NCI-H2029 (cell line): ENCODE results near the gene SULT6B1.
A peak's percentile ranks its signal among the peaks of the same experiment; 100 is the strongest.
"Not testable (repeated sequence)": the region's sequence is repeated elsewhere in the genome, so short reads cannot be mapped to it uniquely, and the experiment has no call there.

Source experiments
- DNase-seq: peaks from one replicate; lab custom pipeline; 2025; lab: John Stamatoyannopoulos, UW

The SULT6B1 gene

DNA sequence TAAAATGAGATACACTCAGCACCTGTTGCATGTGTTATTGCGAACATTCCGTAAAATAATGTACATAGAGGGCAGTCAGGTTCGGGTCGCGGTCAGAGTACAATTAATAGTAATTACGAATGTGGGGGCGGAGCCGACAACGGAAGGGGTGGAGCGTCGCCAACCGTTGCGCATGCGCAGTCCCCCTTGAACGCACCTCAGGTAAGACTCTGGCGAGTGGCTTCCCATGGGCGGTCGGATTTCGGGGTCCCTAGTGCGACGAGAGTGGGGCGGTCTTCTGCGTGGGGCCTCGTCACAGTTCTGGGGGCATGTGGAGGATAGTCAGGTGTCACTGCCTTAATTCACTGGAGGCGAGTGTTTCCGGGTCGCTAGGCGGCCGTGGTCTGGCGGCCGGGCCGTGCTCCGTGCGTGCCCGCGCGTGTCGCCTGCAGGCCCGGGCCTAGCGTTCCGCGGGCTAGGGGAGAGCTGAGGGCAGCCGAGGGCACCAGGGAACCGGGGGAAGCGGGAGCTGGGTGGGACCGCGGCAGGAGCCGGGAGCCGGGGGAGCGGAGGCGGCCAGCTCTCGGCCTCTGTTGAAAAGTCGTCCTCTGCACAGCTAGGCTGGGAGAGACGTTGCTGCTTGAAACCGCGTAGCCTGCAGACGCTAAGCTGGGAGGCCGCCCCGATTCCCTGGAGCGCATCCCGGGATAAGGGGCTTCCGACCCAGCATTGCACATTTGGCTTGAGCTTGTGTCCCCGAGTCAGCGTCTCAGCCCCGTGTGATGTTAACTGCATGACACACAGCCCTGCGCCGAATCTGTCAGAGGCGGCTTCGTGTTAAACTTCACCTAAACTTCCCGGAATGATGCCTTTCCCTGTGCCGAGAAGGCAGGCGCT is 8.1 kb upstream of the SULT6B1 start, which contains the start of gene CEBPZOS:
TSS of gene CEBPZOS (plus strand) at position 177 of the 876 bp plus-strand sequence. CDS start 3,209 bp downstream, outside the sequence.
- peak; percentile 46 for DNase-seq

DNA sequence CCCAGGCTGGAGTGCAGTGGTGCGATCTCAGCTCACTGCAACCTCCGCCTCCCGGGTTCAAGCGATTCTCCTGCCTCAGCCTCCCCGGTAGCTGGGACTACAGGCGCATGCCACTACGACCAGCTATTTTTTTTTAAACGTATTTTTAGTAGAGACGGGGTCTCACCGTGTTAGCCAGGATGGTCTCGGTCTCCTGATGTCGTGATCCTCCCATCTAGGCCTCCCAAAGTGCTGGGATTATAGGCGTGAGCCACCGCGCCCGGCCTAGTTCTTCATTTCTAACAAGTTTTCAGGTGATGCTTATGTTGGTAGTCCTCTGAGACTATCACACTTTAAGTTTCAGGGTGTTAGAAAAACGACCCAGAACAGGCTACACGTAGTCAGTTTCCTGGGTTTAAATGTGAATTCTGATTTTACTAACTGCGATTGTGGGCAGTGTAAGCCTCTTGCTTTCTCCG is 7.4 kb upstream of the SULT6B1 start:
- not testable (repeated sequence) for DNase-seq

DNA sequence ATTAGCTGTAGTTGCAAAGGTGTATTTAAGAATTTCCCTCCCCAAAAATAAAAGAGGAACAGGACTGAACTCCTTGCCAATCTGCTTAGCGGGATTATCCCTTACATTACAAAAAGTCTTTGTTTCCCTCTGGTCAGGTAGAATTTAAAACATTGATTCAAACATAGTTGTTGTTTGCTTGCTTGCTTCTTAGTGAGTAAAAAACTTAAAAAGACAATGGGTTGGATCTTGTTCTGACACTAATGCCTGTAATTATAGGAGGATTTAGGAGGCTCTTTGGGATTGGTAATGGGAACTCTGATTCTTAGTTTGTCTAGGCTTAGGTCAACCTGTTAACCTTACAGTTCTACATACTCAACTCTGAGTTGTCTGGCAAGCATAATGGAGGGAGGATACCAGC is 4.1 kb upstream of the SULT6B1 start:
- DNase-seq: no peak

DNA sequence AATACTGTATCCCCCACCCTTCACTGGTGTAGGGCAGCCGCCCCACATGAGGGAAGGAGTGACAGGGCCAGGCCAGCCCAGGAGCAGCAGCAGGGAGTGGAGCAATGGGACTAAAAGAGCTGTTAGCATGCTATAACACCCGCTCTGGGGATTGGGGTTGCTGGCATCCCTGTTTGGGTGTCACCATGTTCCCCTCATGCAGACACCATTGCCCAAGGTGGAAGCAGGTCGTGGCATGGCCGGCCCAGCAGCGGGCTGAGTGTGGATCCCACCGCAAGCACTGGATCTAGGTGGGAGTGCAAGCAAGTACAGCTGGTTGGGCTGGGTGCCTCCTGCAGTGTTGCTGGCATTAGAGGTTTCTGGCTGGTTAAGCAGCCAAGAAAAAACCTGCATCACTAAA is 3.3 kb upstream of the SULT6B1 start:
- DNase-seq: no peak

DNA sequence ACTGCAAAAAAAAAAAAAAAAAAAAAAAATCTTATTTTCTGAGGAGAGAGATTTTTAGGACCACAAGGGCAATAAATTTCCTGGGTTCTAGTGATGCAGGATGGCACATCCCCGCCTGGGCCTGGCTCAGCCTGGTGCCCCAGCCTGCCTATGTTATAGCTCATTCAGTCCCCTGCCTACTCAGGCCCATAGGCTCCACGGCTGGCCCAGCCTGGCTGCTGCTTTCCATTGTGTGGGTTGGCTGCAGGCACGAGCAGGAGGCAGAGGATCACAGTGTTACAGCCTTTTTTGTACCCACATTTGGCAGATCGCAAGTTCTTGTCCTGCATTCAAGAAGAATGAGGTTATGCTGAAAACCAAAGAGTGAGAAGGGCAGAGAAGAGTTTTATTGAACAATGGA is 2.8 kb upstream of the SULT6B1 start:
- DNase-seq: no peak

DNA sequence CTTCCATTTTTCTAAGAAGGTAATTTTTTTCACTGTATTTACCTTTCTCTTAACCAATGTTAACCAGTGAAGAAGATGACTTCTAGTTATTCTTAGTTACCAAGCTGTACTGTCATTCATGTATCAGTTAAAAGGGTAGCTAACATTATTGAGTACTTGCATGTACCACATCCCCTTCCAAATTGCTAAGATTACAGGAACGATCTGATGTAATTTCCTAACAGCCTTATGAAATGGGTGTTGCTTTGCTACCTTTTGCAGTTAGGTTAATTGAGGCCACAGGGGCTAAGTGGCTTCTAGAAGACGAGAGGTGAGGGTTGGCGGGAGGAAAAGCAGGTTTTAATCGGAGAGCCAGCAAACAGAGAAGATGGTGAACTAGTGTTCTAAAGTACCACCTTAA is 1.8 kb upstream of the SULT6B1 start:
- DNase-seq: no peak

DNA sequence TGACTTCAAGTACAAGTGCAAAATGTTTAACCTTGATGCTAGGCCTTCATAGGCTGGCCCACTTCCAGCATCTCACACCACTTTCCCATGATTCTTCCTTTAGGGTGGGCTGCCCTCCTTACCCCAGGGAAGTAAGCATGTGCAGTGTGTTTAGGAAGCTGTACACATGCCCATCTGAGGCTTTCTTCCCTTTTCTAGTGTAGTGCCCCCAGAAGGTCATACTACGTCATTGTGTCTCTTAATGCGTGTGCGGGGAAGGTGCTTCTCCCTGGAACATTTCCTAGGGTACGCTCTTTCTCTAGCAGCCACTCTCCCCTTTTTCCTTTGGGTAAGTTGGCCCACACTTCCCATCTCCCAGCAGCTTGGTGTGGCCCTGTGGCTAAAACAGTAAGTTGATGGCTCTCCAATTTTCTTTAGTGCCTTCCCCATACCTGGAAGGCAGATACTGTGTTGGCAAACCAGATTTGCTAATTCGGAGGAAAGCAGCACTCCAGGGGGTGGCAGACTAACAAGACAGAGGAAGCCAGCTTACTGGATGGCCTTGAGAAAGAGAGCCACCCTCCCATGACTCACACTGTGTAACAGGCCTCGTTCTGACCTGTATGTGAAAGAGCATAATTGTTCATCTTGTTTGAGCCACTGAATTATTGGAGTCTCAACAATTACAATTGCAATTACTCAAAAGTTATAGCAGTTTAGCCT is 1.1 kb upstream of the SULT6B1 start:
- no peak for DNase-seq

DNA sequence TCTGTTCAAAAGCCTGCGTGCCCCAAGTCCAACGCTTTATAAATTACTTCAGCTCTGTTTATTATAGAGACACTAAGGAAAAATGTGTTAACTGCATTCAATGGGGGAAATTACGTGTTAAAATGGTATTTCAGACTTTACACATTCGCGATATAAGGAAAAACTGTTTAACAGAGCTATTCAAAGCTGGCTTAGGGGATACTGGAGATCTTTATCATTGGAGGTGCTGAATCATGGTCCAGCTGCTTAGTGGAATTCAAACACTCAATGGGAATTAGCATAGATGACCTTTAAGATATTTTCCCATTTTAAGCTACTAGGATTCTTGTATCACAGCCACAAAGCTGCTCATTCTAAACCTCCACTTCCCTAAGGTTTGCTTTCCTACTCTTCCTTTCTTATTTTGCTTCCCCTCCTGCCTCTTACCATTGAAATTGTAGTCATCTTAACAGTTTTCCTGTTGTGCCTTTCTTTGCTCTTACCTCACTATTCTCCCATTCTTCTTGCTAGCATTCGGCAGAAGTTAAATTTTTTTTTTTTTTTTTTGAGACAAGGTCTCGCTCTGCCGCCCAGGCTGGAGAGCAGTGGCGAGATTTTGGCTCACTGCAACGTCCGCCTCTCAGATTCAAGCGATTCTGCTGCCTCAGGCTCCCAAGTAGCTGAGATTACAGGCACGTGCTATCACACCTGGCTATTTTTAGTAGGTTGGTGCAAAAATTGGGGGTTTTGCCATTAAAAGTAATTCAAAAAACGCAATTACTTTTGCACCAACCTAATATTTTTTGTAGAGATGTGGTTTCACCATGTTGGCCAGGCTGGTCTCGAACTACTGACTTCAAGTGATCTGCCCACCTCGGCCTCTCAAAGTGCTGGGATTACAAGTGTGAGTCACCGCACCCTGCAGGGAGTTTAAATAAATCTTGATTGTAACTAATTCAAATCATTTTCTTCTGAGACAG is 6.5 kb downstream of the SULT6B1 start:
- DNase-seq: no peak

DNA sequence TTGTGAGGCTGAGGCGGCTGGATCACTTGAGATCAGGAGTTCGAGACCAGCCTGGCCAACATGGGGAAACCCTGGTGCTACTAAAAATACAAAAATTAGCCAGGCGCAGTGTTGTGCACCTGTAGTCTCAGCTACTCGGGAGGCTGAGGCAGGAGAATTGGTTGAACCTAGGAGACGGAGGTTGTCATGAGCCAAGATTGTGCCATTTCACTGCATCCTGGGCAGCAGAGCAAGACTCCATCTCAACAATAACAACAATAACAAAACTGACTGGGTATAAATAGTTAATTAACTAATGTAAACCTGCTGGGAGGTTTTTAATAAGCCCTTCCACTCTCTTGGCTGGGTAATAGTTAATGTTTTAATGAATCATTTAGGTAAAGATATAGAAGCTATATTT is 7.8 kb downstream of the SULT6B1 start:
- no peak for DNase-seq

DNA sequence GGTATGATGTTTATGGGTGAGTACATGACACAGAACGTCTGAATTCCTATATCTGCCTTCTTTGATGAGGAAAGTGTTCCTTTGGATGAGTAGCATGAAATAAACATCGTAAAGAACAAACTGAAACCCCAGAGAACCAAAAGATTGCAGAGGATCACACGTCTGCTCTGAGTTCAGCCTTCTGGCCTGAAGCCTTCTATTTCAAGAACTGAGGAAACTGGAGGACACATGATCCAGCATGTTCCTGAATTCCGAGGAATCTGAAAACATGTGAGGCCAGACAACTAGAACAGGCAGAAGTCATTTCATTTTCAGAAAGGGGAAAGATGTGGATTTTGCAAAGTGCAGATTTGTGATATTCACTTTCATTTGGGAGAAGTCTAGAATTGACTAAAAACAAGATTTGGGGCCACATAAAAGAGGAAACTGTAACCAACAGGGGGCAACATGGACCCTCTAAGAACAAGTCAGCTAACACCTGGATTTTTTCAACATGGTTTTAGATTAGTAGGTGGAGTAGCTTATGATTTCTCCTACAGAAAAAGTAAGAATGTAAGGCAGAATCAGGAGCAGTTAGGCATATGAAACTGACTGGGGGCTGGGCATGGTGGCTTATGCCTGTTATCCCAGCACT is 8.3 kb downstream of the SULT6B1 start:
- no peak for DNase-seq

DNA sequence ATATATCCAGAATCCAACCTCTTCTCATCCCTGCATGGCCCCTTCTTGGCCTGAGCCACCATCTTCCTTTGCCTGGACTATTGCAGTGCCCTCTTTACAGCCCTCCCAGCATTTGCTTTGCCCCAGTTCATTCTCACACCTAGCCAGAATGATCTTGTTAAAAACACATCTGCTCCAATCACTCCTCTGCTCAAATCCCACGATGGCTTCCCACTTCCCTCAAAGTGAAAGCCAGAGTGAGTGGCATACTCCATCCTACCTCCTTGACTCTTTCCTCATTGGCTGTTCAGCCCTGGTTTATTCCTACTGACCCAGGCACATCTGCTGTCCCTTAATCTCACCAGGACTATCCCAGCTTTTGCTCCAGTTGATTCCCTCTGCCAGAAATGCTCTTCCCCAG is 14.7 kb downstream of the SULT6B1 start:
- DNase-seq: no peak

DNA sequence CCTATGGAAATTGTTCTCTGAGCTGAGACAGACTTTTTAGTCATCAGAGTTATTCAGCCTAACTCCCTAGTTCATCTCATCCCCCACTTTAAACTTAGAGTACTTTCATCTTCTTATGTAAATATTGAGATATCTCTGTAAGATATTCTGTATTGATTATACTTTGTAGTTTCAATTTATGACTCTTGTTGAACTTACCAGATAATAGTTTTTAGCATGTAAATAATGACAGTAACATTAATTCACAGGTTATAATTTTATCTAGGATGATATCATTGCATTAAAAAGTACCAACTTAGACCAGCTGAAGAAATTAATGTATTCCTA is 16.9 kb downstream of the SULT6B1 start:
- DNase-seq: no peak

DNA sequence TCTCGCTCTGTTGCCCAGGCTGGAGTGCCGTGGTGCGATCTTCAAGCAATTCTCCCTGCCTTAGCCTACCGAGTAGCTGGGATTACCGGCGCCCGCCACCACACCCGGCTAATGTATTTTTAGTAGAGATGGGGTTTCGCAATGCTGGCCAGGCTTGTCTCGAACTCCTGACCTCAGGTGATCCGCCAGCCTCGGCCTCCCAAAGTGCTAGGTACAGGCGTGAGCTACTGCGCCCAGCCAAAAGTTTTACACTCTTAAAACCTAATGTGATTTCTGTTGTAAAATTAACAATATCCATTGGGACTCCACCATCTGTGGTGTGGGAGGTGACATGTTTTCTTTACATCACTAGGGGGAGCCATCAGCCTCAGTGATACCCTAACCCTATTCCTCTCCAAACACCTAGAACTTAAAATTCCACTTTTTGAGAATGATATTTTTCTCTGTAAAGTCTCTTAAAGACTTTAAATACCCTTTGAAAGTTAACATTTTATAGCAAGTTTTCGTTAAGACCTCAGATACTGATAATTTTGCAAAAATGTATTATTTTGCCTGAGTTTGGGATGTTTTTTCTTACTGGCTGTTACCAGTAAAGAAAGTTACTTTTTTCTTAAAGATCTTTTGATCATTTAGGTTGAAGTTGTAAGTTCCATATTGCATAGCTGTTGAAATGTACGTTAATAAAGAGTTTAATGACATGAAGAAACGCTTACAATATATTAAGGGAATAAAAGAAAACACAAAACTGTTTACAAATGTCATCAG is 20.1 kb downstream of the SULT6B1 start:
- no peak for DNase-seq

DNA sequence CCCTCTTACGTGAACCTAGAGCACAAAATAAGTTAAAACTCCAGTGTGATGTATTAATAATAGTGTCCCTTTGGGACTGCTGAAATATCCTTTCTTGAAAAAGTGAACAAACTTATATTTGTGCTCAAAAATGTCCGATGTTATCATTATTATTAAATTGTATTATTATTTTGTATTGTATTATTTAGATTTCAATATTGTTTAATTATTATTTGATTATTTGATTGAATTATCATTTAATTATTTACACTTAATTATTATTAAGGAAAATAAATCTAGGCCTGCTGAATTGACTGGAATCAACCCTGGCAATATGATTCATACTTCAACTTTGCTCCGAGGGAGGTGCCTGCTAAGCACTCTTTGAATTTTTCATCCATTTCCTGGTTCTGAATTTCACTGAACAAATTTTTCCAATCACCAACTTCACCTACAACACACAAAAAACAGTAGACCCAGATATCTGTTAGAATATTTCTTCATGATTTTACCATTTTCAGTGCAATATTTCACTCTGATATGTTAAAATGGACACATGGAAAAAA is 20.8 kb downstream of the SULT6B1 start:
- no peak for DNase-seq

DNA sequence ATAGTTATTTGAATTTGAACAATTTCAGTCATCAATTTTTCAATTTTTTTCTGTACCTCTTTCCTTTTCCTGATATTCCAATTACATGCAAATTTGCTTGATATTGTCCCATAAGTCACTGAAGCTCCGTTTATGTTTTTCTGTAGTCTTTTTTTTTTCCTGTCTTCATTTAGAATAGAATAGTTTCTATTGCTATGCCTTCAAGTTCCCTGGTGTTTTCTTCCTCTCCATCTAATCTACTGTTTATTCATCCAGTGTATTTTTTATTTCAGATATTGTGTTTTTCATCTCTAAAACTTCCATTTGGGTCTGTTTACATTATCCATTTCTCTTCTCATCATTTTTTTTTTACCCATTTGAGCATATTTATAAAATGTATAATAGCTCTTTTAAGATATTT is 23.7 kb downstream of the SULT6B1 start:
- DNase-seq: no peak

DNA sequence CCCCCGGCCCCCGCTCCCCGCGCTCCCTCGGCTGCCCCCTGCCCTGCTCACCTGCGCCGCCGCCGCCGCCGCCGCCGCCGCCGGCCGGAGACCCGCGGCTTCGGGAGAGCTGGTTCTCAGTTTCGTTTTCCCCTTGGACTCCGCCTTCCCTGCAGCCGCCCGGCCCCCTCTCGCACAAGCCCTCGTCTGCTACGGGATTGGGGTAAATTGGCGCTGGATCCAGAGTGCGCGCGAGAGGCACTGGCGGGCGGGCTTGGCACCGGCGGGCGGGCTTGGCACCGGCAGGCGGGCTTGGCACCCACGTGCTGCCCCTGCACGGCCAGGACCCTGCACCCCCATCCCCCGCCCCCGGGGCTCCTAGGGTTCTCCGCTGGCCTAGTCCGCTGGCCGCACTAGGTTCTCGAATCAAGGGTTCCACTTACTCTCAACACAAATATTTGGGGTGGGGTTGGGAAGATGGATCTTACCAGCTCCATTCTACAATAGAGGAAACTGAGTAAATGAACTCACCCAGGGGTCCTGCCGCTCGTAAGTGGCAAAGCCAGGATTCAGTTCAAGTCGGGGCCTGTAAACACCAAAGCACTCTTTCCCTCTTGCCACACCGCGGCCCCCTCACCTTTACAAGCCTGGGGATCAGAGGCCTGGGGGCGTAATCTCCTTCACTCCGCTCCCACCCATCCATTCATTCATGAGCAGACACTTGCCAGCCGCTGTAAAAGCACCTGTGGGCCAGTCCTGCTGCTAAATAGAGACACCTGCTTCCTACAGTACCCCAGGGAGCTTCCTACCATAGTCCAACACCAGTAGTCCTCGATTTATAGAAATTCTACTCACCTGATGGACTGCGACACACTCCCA is 31.4 kb downstream of the SULT6B1 start, which contains the start of gene EIF2AK2:
TSS of gene EIF2AK2 (minus strand) at position 124 of the 858 bp plus-strand sequence. CDS start 9,174 bp downstream, outside the sequence.
- peak; percentile 82 for DNase-seq

DNA sequence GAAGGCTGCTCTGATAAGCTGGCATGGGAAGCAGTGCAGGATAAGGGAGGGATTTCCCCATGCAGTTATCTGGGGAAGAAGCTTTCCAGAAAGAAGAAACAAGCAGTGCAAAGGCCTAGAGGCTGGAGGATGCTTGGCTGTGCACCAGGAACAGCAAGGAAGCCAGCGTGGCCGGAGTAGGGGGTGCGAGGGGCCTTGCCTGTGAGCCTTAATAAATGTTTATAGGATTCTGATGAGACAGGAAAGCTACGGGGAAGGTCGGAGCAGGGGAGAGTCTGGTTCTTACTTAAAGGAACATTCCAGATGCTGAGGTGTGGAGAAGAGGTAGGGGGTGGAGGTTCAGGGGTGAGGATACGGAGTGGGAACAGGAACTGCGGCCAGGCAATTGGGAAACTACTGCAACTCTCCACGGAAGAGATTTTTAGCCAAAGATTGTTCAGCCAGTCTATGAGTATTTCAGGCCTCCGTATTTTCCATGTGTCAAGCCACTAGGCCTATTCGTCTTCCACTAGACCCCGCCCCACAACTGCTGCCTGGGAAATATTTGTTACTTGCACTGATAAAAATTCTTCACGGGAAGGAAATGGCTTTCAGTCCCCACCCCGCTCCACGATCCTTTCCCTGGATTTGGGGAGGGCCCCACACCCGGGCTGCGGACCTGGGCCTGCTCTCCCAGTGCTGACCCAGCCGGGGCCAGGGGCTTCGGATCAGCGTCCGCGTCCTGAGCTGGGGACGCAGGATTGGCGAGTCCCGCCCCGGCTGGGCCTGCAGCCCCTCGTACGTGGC is 32.2 kb downstream of the SULT6B1 start:
- DNase-seq: peak; percentile 19

DNA sequence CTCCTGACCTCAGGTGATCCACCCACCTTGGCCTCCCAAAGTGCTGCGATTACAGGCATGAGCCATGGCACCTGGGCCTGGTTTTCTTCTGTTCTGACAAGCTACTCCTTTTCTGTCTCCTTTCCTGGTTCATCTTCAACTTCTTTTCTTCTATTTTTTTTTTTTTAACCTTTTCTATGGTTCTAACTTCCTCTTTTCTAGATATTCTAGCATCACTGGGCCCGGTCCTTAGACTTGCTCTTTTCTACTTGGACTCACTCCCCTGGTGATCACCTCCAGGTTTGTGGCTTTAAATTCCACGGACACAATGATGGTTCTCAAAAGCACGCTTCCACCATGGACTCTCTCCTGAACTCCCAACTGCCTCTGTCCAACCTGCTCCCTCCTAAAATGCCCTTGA is 33.7 kb downstream of the SULT6B1 start:
- no peak for DNase-seq

DNA sequence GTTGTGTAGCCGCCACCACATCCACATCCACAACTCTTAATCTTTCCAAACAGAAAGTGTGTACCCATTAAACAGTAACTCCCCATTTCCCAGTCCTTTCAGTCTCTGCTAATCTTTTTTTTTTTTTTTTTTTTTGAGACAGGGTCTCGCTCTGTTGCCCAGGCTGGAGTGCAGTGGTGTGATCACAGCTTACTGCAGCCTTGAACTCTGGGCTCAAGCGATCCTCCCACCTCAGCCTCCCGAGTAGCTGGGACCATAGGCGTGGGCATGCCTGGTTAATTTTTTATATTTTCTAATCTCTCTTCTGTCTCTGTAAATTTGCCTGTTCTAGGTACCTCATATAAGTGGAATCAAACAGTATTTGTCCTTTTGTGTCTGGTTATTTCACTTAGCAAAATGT is 35.2 kb downstream of the SULT6B1 start:
- no peak for DNase-seq
